Right atrium auricular region (tissue), 2 donors: ENCODE measurements around the gene CD44. TPM values are rescaled to one million over a fixed set of nuclear protein-coding genes. Genes with fewer than 3 reads are reported as not detected.

Experiments
- DNase-seq: peaks from one replicate; pipeline ENCODE4 v3.0.0-alpha.2; 2019; ENCODE audit warnings: low spot score
- H3K27ac ChIP-seq, 2 donors: fragments of 200-600 bp; sonication (generic); 1 replicate in 1 of 2; 2 replicates in 1 of 2; pipeline ENCODE4 v1.5.1; 2016 to 2019
- H3K27me3 ChIP-seq, 2 donors: fragments of 200-600 bp; sonication (generic); one replicate each; pipeline versions ENCODE4 v1.5.1 to v1.6.0; 2017 to 2019
- H3K36me3 ChIP-seq: fragments of 200-600 bp; sonication (generic); one replicate; pipeline ENCODE4 v1.5.1; 2016
- H3K4me1 ChIP-seq, 2 donors: fragments of 200-600 bp; sonication (generic); one replicate each; pipeline versions ENCODE4 v1.5.1 to v1.6.0; 2017 to 2019
- H3K4me3 ChIP-seq, 2 donors: fragments of 200-600 bp; sonication (generic); 1 replicate in 1 of 2; 2 replicates in 1 of 2; pipeline ENCODE4 v1.5.1; 2017 to 2019; ENCODE audit warnings: mild to moderate bottlenecking in 1 of 2, moderate library complexity in 1 of 2
- H3K9me3 ChIP-seq, 2 donors: fragments of 200-600 bp; sonication (generic); one replicate each; pipeline ENCODE4 v1.5.1; 2019
- total RNA-seq, 2 donors: library from RNA; depleted of rRNA; stranded (reverse); fragments of >200 nt; gene quantifications; one replicate each; pipeline ENCODE4 v1.1.0, GENCODE V29; 2016
- TF ChIP-seq, protein P1 (sequence below), 2 donors: fragments of 200-600 bp; sonication (generic); IDR thresholded peaks; one replicate each; pipeline ENCODE4 v1.5.1; 2019; ENCODE audit warnings: antibody characterized with exemption in 2 of 2

CD44 gene
- total RNA-seq, 2 donors from 2014 or later, result 26.8 to 37.3 TPM

DNA sequence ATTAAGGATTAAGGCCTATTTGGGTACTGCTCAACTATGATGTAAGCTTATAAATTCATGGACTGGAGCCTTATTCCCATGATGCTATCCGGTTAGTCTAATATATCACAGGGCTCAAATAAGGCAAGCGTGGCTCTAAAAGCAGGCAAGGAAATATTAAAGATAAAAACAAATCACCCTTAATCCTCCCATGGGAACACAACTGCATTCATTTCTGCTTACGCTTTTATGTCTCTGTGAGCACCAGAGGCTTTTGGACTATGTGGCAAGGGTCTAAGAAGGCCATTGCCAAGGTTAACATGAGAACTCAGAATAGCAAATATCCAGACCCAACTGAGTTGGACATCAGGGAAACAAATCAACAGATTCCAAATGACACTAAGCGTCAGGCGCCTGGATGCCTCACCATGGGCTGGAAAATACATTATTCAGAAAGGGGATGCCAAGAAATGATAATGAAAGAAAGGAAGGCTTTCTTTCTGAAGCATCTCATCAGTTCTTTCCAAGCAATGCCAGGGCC lies 142.3 kb downstream of the CD44 start:
- DNase-seq, result no peak
- H3K4me3 ChIP-seq, result no peak overlapping the region
- TF ChIP-seq, protein P1, sequence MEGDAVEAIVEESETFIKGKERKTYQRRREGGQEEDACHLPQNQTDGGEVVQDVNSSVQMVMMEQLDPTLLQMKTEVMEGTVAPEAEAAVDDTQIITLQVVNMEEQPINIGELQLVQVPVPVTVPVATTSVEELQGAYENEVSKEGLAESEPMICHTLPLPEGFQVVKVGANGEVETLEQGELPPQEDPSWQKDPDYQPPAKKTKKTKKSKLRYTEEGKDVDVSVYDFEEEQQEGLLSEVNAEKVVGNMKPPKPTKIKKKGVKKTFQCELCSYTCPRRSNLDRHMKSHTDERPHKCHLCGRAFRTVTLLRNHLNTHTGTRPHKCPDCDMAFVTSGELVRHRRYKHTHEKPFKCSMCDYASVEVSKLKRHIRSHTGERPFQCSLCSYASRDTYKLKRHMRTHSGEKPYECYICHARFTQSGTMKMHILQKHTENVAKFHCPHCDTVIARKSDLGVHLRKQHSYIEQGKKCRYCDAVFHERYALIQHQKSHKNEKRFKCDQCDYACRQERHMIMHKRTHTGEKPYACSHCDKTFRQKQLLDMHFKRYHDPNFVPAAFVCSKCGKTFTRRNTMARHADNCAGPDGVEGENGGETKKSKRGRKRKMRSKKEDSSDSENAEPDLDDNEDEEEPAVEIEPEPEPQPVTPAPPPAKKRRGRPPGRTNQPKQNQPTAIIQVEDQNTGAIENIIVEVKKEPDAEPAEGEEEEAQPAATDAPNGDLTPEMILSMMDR (IDR thresholded peaks at IDR 0.05), result no peak

More for the DNA sequence above, 142.3 kb downstream of the CD44 start:
- H3K36me3 ChIP-seq, result no peaks in the 10 kb centered on the region
- H3K27ac ChIP-seq, result peak overlapping the region; percentile 62 to 64
- no peaks in the 10 kb centered on the region for H3K27me3 ChIP-seq
- peaks cover 0 to 22% of the 10 kb centered on the region in 2 donors for H3K4me1 ChIP-seq
- no peaks in the 10 kb centered on the region for H3K9me3 ChIP-seq

Other genes with a start within 250 kb of the CD44 start
- 10 to 100 TPM; 19.1 to 20.7 TPM for gene APIP, start 222.8 kb upstream of the CD44 start, total RNA-seq
- 10 to 100 TPM; 47.2 to 94.0 TPM for gene PDHX, start 222.6 kb upstream of the CD44 start, total RNA-seq